Neural cell (in vitro differentiated cells): ENCODE data around the gene C1orf50.

Experiments used
- EP300 ChIP-seq: fragments of 450-650 bp; conservative IDR thresholded peaks from 2 replicates; pipeline ENCODE4 v1.6.1; 2014; ENCODE audit warnings: antibody characterized with exemption, mild to moderate bottlenecking, moderate library complexity; ENCODE audit not compliant: poor library complexity, severe bottlenecking
- POLR2AphosphoS5 ChIP-seq: IDR thresholded peaks from 2 replicates; pipeline ENCODE4 v1.6.1; 2012

DNA sequence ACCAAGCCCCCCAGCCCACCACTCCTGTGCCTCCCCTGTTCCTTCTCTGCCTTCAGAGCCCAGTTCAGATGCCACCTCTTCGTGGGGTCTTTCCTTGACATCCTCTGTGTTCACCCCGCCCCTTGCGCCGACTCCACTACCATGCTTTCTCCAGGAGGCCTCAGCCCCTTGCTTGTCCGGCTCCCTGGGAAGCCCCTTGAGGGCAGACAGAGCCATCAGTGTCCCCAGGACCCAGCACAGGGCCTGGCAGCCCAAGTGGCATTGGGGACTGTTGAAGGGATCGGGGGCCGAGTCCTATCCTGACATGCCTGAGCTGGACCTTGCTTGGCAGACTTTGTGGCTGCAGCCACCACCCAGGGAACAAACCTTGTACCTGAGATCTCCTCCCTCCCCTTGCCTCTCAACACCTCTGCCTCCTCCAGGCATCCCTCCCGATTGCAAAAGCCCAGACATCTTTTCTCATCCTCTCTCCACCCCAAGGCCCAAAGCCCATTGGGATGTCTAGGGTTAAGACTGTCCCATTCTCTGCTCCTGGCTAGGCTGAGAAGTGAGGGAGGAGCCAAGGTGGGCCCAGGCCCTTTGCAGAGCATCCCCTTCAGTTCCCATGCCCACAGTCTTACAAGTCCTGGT is 30.4 kb upstream of the C1orf50 start:
- no peak for TF ChIP-seq POLR2AphosphoS5
- no peak for TF ChIP-seq EP300
